ENCODE measurements around the gene FAM20A. TPM values are rescaled to one million over a fixed set of nuclear protein-coding genes. Genes with fewer than 3 reads are reported as not detected.
"Not testable (repeated sequence)": the region's sequence is repeated elsewhere in the genome, so short reads cannot be mapped to it uniquely, and the experiment has no call there.

The FAM20A gene
- total and polyA plus RNA-seq, 2 donors (not counting 1 experiment from before 2014, with no cell fraction given): 0.96 to 14.9 TPM

DNA sequence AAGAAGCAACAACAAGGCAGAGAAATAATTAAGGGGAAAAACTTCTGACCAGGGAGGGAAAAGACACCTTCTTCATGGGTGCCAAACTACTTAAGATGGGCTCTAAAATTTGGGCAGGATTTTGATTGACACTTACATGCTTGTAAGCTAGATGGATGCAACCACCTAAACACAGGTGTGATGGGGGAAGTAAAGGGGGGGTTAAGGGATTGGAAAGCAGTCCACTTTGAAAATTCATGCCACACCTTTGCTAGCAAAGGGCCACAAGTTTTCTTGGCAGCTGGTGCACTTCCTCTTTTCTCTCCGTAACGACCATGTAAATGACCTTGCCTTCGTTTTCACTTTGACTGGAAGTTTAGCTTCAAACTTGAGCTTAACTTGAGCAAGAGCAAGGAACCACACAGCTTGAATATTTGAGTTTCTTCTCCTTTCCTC lies 103.3 kb downstream of the FAM20A start:
- H2AFZ ChIP-seq (ENCODE audit: low read length): no peak overlapping the region
- H3K4me3 ChIP-seq (replicated peaks in 1 of 4; ENCODE audit: control extremely low read depth in 1 of 4, insufficient read depth in 1 of 4, low read depth in 3 of 4, low read length in 4 of 4): no peak overlapping the region
- no peaks in the 10 kb centered on the region for H3K36me3 ChIP-seq (ENCODE audit: control insufficient read depth, insufficient read depth, low read length)
- H3K4me2 ChIP-seq (ENCODE audit: extremely low read depth, insufficient read depth, low read length): peak overlapping the region; percentile 48
- H3K4me1 ChIP-seq (ENCODE audit: control insufficient read depth, extremely low read depth, insufficient read depth, low read length): no peaks in the 10 kb centered on the region
- no peaks in the 10 kb centered on the region for H3K79me2 ChIP-seq (ENCODE audit: control insufficient read depth, insufficient read depth, low read length)
- H3K9ac ChIP-seq (ENCODE audit: insufficient read depth, low read length): no peak overlapping the region
- no peaks in the 10 kb centered on the region for H3K9me3 ChIP-seq (ENCODE audit: control insufficient read depth, insufficient read depth, low read depth, low read length)
- no peaks in the 10 kb centered on the region for H3K27me3 ChIP-seq (ENCODE audit: control insufficient read depth, insufficient read depth, low read length)
- TF ChIP-seq, protein P1, sequence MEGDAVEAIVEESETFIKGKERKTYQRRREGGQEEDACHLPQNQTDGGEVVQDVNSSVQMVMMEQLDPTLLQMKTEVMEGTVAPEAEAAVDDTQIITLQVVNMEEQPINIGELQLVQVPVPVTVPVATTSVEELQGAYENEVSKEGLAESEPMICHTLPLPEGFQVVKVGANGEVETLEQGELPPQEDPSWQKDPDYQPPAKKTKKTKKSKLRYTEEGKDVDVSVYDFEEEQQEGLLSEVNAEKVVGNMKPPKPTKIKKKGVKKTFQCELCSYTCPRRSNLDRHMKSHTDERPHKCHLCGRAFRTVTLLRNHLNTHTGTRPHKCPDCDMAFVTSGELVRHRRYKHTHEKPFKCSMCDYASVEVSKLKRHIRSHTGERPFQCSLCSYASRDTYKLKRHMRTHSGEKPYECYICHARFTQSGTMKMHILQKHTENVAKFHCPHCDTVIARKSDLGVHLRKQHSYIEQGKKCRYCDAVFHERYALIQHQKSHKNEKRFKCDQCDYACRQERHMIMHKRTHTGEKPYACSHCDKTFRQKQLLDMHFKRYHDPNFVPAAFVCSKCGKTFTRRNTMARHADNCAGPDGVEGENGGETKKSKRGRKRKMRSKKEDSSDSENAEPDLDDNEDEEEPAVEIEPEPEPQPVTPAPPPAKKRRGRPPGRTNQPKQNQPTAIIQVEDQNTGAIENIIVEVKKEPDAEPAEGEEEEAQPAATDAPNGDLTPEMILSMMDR (conservative IDR thresholded peaks at IDR 0.05 in 1 of 2, IDR thresholded peaks at IDR 0.05 in 1 of 2; ENCODE audit: low read depth in 1 of 2, low read length in 2 of 2): no peak
- no peak for TF ChIP-seq EZH2 (IDR thresholded peaks at IDR 0.05; ENCODE audit: low read length, missing control alignments)
- no peak overlapping the region for H3K27ac ChIP-seq (ENCODE audit: insufficient read depth, low read length)
- no peaks in the 10 kb centered on the region for H4K20me1 ChIP-seq (ENCODE audit: control insufficient read depth, extremely low read depth, insufficient read depth, low read length)
- DNase-seq (ENCODE audit: low read depth in 2 of 2): no peak

DNA sequence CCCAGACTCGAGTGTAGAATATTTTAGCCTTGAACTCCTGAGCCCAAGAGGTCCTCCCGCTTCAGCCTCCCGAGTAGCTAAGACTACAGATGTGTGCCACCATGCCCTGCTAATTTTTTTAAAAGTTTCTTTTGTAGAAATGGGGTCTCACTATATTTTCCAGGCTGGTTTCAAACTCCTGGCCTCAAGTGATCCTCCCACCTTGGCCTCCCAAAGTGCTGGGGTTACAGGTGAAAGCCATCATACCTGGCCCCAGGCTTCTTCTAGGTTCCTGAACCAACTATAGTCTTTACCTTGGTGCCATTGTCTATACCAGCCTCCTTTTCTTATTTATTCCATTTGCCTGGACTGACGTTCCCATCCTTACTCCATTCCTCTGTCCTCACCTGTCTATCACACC lies 106.1 kb downstream of the FAM20A start:
- DNase-seq (ENCODE audit: low read depth in 2 of 2): no peak
- no peak overlapping the region for H3K4me2 ChIP-seq (ENCODE audit: extremely low read depth, insufficient read depth, low read length)
- no peak overlapping the region for H3K4me3 ChIP-seq (replicated peaks in 1 of 4; ENCODE audit: control extremely low read depth in 1 of 4, insufficient read depth in 1 of 4, low read depth in 3 of 4, low read length in 4 of 4)
- no peak overlapping the region for H3K27ac ChIP-seq (ENCODE audit: insufficient read depth, low read length)
- no peaks in the 10 kb centered on the region for H3K27me3 ChIP-seq (ENCODE audit: control insufficient read depth, insufficient read depth, low read length)
- no peaks in the 10 kb centered on the region for H4K20me1 ChIP-seq (ENCODE audit: control insufficient read depth, extremely low read depth, insufficient read depth, low read length)
- H3K36me3 ChIP-seq (ENCODE audit: control insufficient read depth, insufficient read depth, low read length): no peaks in the 10 kb centered on the region
- no peaks in the 10 kb centered on the region for H3K9me3 ChIP-seq (ENCODE audit: control insufficient read depth, insufficient read depth, low read depth, low read length)
- H2AFZ ChIP-seq (ENCODE audit: low read length): no peak overlapping the region
- TF ChIP-seq, protein P1 (conservative IDR thresholded peaks at IDR 0.05 in 1 of 2, IDR thresholded peaks at IDR 0.05 in 1 of 2; ENCODE audit: low read depth in 1 of 2, low read length in 2 of 2): no peak
- TF ChIP-seq EZH2 (IDR thresholded peaks at IDR 0.05; ENCODE audit: low read length, missing control alignments): no peak
- no peak overlapping the region for H3K9ac ChIP-seq (ENCODE audit: insufficient read depth, low read length)
- no peaks in the 10 kb centered on the region for H3K4me1 ChIP-seq (ENCODE audit: control insufficient read depth, extremely low read depth, insufficient read depth, low read length)
- H3K79me2 ChIP-seq (ENCODE audit: control insufficient read depth, insufficient read depth, low read length): no peaks in the 10 kb centered on the region

DNA sequence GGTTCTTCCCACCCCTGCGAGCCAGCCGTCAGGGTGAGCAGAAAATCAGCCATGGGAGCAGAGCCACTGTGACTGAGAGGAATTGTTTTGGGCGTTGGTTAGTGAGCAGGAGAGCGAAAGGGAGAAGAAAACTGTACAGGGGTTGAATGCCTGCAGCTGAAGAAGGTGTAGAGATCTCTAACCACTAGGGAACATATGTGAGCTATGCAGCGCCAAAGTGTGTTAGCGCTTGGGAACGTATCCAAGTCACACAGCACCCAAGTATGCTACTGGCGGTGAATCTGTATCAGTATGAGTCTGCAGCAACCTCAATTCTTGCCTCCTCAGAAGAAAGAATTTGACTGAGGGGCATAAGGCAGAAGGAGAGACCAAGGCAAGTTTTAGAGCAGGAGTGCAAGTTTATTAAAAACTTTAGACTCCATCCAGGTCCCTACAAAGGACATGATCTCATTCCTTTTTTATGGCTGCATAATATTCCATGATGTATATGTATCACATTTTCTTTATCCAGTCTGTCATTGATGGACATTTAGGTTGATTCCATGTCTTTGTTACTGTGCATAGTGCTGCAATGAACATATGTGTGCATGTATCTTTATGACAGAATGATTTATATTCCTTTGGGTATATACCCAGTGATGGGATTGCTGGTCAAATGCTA lies 108.6 kb downstream of the FAM20A start:
- DNase-seq (ENCODE audit: low read depth in 2 of 2); H3K4me3 ChIP-seq (replicated peaks in 1 of 4; ENCODE audit: control extremely low read depth in 1 of 4, insufficient read depth in 1 of 4, low read depth in 3 of 4, low read length in 4 of 4); H3K36me3 ChIP-seq (ENCODE audit: control insufficient read depth, insufficient read depth, low read length): not testable (repeated sequence)

More for the DNA sequence above, 108.6 kb downstream of the FAM20A start:
- not testable (repeated sequence) for H3K4me1 ChIP-seq (ENCODE audit: control insufficient read depth, extremely low read depth, insufficient read depth, low read length); H2AFZ ChIP-seq (ENCODE audit: low read length); H3K27ac ChIP-seq (ENCODE audit: insufficient read depth, low read length); H3K9me3 ChIP-seq (ENCODE audit: control insufficient read depth, insufficient read depth, low read depth, low read length); H3K79me2 ChIP-seq (ENCODE audit: control insufficient read depth, insufficient read depth, low read length); H3K9ac ChIP-seq (ENCODE audit: insufficient read depth, low read length); H3K4me2 ChIP-seq (ENCODE audit: extremely low read depth, insufficient read depth, low read length); H3K27me3 ChIP-seq (ENCODE audit: control insufficient read depth, insufficient read depth, low read length); H4K20me1 ChIP-seq (ENCODE audit: control insufficient read depth, extremely low read depth, insufficient read depth, low read length)

Data from fibroblast of lung (primary cell).